HG03045 (cell line): ENCODE data around the gene KRT78.
A peak's percentile ranks its signal among the peaks of the same experiment; 100 is the strongest.
"Not testable (repeated sequence)": the region's sequence is repeated elsewhere in the genome, so short reads cannot be mapped to it uniquely, and the experiment has no call there.

Source experiments
- ATAC-seq: cut with Tn5 transposase; IDR thresholded peaks from one replicate; pipeline ENCODE4 v1.9.1; 2021; ENCODE audit warnings: mild to moderate bottlenecking, moderate library complexity; ENCODE audit not compliant: unreplicated experiment

The KRT78 gene

GRCh38 chr12:52848661-52849255 is at the start of gene KRT78:
Gene KRT78 (minus strand): TSS chr12:52848994. CDS start chr12:52848930, 64 bp downstream.
- no peak for ATAC-seq

GRCh38 chr12:52896190-52897100 is 47.7 kb upstream of the KRT78 start:
- no peak for ATAC-seq

- no peak for ATAC-seq
These were observed 47.0 kb upstream of the KRT78 start for GRCh38 chr12:52895726-52896189.

GRCh38 chr12:52892974-52893373 is 44.2 kb upstream of the KRT78 start:
- ATAC-seq, result no peak

- no peak for ATAC-seq
These were observed 43.5 kb upstream of the KRT78 start for GRCh38 chr12:52892207-52892852.

GRCh38 chr12:52891044-52891443 is 42.2 kb upstream of the KRT78 start:
- no peak for ATAC-seq

GRCh38 chr12:52890417-52890816 is 41.6 kb upstream of the KRT78 start:
- no peak for ATAC-seq

- no peak for ATAC-seq
These were observed 35.9 kb upstream of the KRT78 start for GRCh38 chr12:52884526-52885293.

GRCh38 chr12:52880499-52880898 is 31.7 kb upstream of the KRT78 start:
- not testable (repeated sequence) for ATAC-seq

GRCh38 chr12:52879394-52880351 is 30.9 kb upstream of the KRT78 start:
- peak; percentile 55 for ATAC-seq

GRCh38 chr12:52878507-52879393 is 30.0 kb upstream of the KRT78 start:
- ATAC-seq, result no peak

- ATAC-seq, result no peak
These were observed 28.4 kb upstream of the KRT78 start for GRCh38 chr12:52877242-52877641.

GRCh38 chr12:52876372-52876771 is 27.6 kb upstream of the KRT78 start:
- no peak for ATAC-seq

- ATAC-seq, result no peak
These were observed 26.0 kb upstream of the KRT78 start for GRCh38 chr12:52874573-52875435.

GRCh38 chr12:52873832-52874572 is 25.2 kb upstream of the KRT78 start:
- ATAC-seq, result peak; percentile 73

GRCh38 chr12:52873513-52873831 is 24.7 kb upstream of the KRT78 start:
- ATAC-seq, result no peak
